ENCODE measurements around the gene HSF2BP. TPM values are rescaled to one million over a fixed set of nuclear protein-coding genes. Genes with fewer than 3 reads are reported as not detected.
A peak's percentile ranks its signal among the peaks of the same experiment; 100 is the strongest.
"Not testable (repeated sequence)": the region's sequence is repeated elsewhere in the genome, so short reads cannot be mapped to it uniquely, and the experiment has no call there.

The HSF2BP gene
- total RNA-seq, 2 experiments from 2014 or later: 0.21 to 0.47 TPM

- H3K4me1 Mint-ChIP-seq: no peaks in the 10 kb centered on the region
- no peak overlapping the region for H3K27ac Mint-ChIP-seq
- ATAC-seq (no peak), DNase-seq (no peak)
- no peak overlapping the region for H3K4me3 Mint-ChIP-seq
- peaks cover under 1% of the 10 kb centered on the region for H3K27me3 Mint-ChIP-seq
- no peaks in the 10 kb centered on the region for H3K36me3 Mint-ChIP-seq
- H3K9me3 Mint-ChIP-seq (ENCODE audit: low read depth): no peaks in the 10 kb centered on the region
- CTCF ChIA-PET: interaction anchor here (1.5 kb wide), 1 partner anchor 9 kb away, joined by 3 read pairs; no protein-coding TSS in a partner anchor
These were observed 5.7 kb downstream of the HSF2BP start for GRCh38 chr21:43653626-43654025.

GRCh38 chr21:43652616-43653015, 6.7 kb downstream of the HSF2BP start:
- Mint-ChIP-seq H3K4me1 (no peaks in the 10 kb centered on the region), H3K36me3 (no peaks in the 10 kb centered on the region), H3K4me3 (no peak overlapping the region), H3K9me3 (ENCODE audit: low read depth) (no peaks in the 10 kb centered on the region), H3K27me3 (peaks cover 9% of the 10 kb centered on the region), H3K27ac (no peak overlapping the region)
- ATAC-seq (no peak), DNase-seq (no peak)
- CTCF ChIA-PET: interaction anchor here (1.5 kb wide), 1 partner anchor 8 kb away, joined by 3 read pairs; no protein-coding TSS in a partner anchor

- peaks cover 11% of the 10 kb centered on the region for H3K27me3 Mint-ChIP-seq
- H3K27ac Mint-ChIP-seq; DNase-seq; ATAC-seq; H3K4me3 Mint-ChIP-seq; H3K9me3 Mint-ChIP-seq (ENCODE audit: low read depth); H3K4me1 Mint-ChIP-seq; H3K36me3 Mint-ChIP-seq: not testable (repeated sequence)
- CTCF ChIA-PET: interaction anchor here (1.2 kb wide), 1 partner anchor 462 kb away, joined by 3 read pairs; no protein-coding TSS in a partner anchor
These were observed 7.4 kb downstream of the HSF2BP start for GRCh38 chr21:43651926-43652325.

GRCh38 chr21:43648171-43648570, 11.1 kb downstream of the HSF2BP start:
- ATAC-seq (no peak), DNase-seq (no peak)
- no peaks in the 10 kb centered on the region for H3K9me3 Mint-ChIP-seq (ENCODE audit: low read depth)
- H3K27me3 Mint-ChIP-seq: peaks cover 13% of the 10 kb centered on the region
- no peak overlapping the region for H3K4me3 Mint-ChIP-seq
- CTCF ChIA-PET: interaction anchor here (1.4 kb wide), 1 partner anchor 8 kb away, joined by 4 read pairs; no protein-coding TSS in a partner anchor
- H3K36me3 Mint-ChIP-seq: no peaks in the 10 kb centered on the region
- H3K27ac Mint-ChIP-seq: no peak overlapping the region
- peaks cover 22% of the 10 kb centered on the region for H3K4me1 Mint-ChIP-seq

GRCh38 chr21:43646550-43647260, 12.6 kb downstream of the HSF2BP start:
- peak overlapping the region; percentile 48 for H3K4me3 Mint-ChIP-seq
- ATAC-seq (peak; percentile 98), DNase-seq (peak; percentile 91)
- CTCF ChIA-PET: interaction anchor here (0.5 to 1.6 kb wide), 7 partner anchors 8 to 1530 kb away, joined by 3 to 9 read pairs (median 4); partner anchors contain the start of genes HSF2BP and RRP1B
- no peak overlapping the region for H3K27ac Mint-ChIP-seq
- H3K4me1 Mint-ChIP-seq: peaks cover 22% of the 10 kb centered on the region
- H3K27me3 Mint-ChIP-seq: peaks cover 13% of the 10 kb centered on the region
- H3K36me3 Mint-ChIP-seq: no peaks in the 10 kb centered on the region
- H3K9me3 Mint-ChIP-seq (ENCODE audit: low read depth): no peaks in the 10 kb centered on the region

GRCh38 chr21:43645976-43646375, 13.3 kb downstream of the HSF2BP start:
- H3K27ac Mint-ChIP-seq: peak overlapping the region; percentile 44
- H3K36me3 Mint-ChIP-seq: no peaks in the 10 kb centered on the region
- H3K27me3 Mint-ChIP-seq: peaks cover 13% of the 10 kb centered on the region
- peaks cover 22% of the 10 kb centered on the region for H3K4me1 Mint-ChIP-seq
- CTCF ChIA-PET: interaction anchor here (0.5 to 1.6 kb wide), 13 partner anchors 11 to 1530 kb away, joined by 3 to 9 read pairs (median 4); partner anchors contain the start of genes HSF2BP and RRP1B
- no peak for DNase-seq
- ATAC-seq: no peak
- peak overlapping the region; percentile 49 for H3K4me3 Mint-ChIP-seq
- H3K9me3 Mint-ChIP-seq (ENCODE audit: low read depth): no peaks in the 10 kb centered on the region

GRCh38 chr21:43645136-43645891, 14.0 kb downstream of the HSF2BP start:
- DNase-seq (peak; percentile 61), ATAC-seq (peak; percentile 67)
- Mint-ChIP-seq H3K4me3 (peak overlapping the region; percentile 49), H3K9me3 (ENCODE audit: low read depth) (no peaks in the 10 kb centered on the region), H3K27me3 (peaks cover 13% of the 10 kb centered on the region), H3K36me3 (no peaks in the 10 kb centered on the region), H3K4me1 (peaks cover 22% of the 10 kb centered on the region), H3K27ac (peak overlapping the region; percentile 41)
- CTCF ChIA-PET: interaction anchor here (0.6 to 1.8 kb wide), 15 partner anchors 8 to 330 kb away, joined by 3 to 9 read pairs (median 3); partner anchors contain the start of genes HSF2BP and RRP1B

GRCh38 chr21:43644609-43645008, 14.7 kb downstream of the HSF2BP start:
- peaks cover 13% of the 10 kb centered on the region for H3K27me3 Mint-ChIP-seq
- ATAC-seq (no peak), DNase-seq (no peak)
- CTCF ChIA-PET: interaction anchor here (0.6 to 1.8 kb wide), 5 partner anchors 9 to 49 kb away, joined by 3 to 5 read pairs (median 3); no protein-coding TSS in a partner anchor
- H3K4me1 Mint-ChIP-seq: peaks cover 22% of the 10 kb centered on the region
- H3K27ac Mint-ChIP-seq: peak overlapping the region; percentile 24
- H3K4me3 Mint-ChIP-seq: no peak overlapping the region
- no peaks in the 10 kb centered on the region for H3K9me3 Mint-ChIP-seq (ENCODE audit: low read depth)
- no peaks in the 10 kb centered on the region for H3K36me3 Mint-ChIP-seq

GRCh38 chr21:43644071-43644470, 15.2 kb downstream of the HSF2BP start:
- Mint-ChIP-seq H3K27ac (no peak overlapping the region), H3K4me3 (no peak overlapping the region), H3K27me3 (peaks cover 13% of the 10 kb centered on the region), H3K4me1 (peaks cover 22% of the 10 kb centered on the region), H3K9me3 (ENCODE audit: low read depth) (no peaks in the 10 kb centered on the region), H3K36me3 (no peaks in the 10 kb centered on the region)
- DNase-seq: no peak
- no peak for ATAC-seq
- CTCF ChIA-PET: interaction anchor here (1.8 kb wide), 1 partner anchor 30 kb away, joined by 5 read pairs; no protein-coding TSS in a partner anchor

GRCh38 chr21:43643193-43643592, 16.1 kb downstream of the HSF2BP start:
- DNase-seq (no peak), ATAC-seq (no peak)
- Mint-ChIP-seq H3K27ac (no peak overlapping the region), H3K4me3 (no peak overlapping the region), H3K9me3 (ENCODE audit: low read depth) (no peaks in the 10 kb centered on the region), H3K27me3 (peaks cover 8% of the 10 kb centered on the region), H3K36me3 (no peaks in the 10 kb centered on the region), H3K4me1 (peaks cover 22% of the 10 kb centered on the region)
- CTCF ChIA-PET: no interaction called here

- Mint-ChIP-seq H3K4me1 (peaks cover 9% of the 10 kb centered on the region), H3K27me3 (peaks cover 2% of the 10 kb centered on the region), H3K4me3 (no peak overlapping the region), H3K36me3 (no peaks in the 10 kb centered on the region), H3K27ac (no peak overlapping the region), H3K9me3 (ENCODE audit: low read depth) (no peaks in the 10 kb centered on the region)
- CTCF ChIA-PET: interaction anchor here (1.0 kb wide), 1 partner anchor 20 kb away, joined by 3 read pairs; no protein-coding TSS in a partner anchor
- ATAC-seq (no peak), DNase-seq (no peak)
These were observed 18.9 kb downstream of the HSF2BP start for GRCh38 chr21:43640400-43640799.

GRCh38 chr21:43639470-43640353, 19.6 kb downstream of the HSF2BP start:
- H3K36me3 Mint-ChIP-seq: no peaks in the 10 kb centered on the region
- CTCF ChIA-PET: interaction anchor here (0.9 to 1.5 kb wide), 3 partner anchors 13 to 42 kb away, joined by 3 to 4 read pairs (median 3); no protein-coding TSS in a partner anchor
- ATAC-seq (no peak), DNase-seq (no peak)
- peaks cover 2% of the 10 kb centered on the region for H3K27me3 Mint-ChIP-seq
- H3K27ac Mint-ChIP-seq: no peak overlapping the region
- no peak overlapping the region for H3K4me3 Mint-ChIP-seq
- H3K4me1 Mint-ChIP-seq: peaks cover 4% of the 10 kb centered on the region
- no peaks in the 10 kb centered on the region for H3K9me3 Mint-ChIP-seq (ENCODE audit: low read depth)

Data from activated CD8-positive, alpha-beta memory T cell treated with anti-CD3 and anti-CD28 coated beads, Interleukin-2, amount 10 ng/mL, durations not matched to agents 7 days and 5 days (primary cell).